ENCODE results near the gene EMC1.

DNA sequence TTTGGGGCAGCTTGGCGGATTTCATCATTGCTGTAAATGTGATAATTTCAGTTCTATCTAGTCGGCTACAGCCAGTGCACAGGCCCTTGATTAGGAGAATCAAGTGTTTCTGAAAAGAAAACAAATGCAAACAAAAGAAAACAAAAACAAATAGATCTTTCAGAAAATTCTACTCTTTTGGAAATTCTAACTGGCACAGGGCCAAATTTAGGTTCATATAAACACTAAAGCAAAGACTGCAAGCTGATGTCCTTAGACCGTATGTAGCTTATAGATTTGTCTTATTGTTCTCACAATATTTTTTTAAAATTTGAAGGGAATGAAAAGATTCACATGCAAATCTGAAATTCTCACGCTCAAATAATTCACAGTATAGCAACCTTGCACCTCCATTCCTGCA lies 52.5 kb downstream of the EMC1 start:
- no peak for TF ChIP-seq POLR2AphosphoS5 (IDR thresholded peaks at IDR 0.05)
- no peak for TF ChIP-seq POLR2A (IDR thresholded peaks at IDR 0.05)

Data from breast epithelium (tissue), 3 donors.